Hepatocyte (in vitro differentiated cells): ENCODE data around the gene DLGAP5. TPM values are rescaled to one million over a fixed set of nuclear protein-coding genes. Genes with fewer than 3 reads are reported as not detected.
A peak's percentile ranks its signal among the peaks of the same experiment; 100 is the strongest.

ENCODE experiments used
- DNase-seq: peaks from one replicate; pipeline ENCODE4 v3.0.0-alpha.2; 2016; ENCODE audit warnings: low spot score
- H2AFZ ChIP-seq: fragments of 200-600 bp; sonication (generic); 2 replicates; pipeline ENCODE4 v1.6.0; 2016; ENCODE audit warnings: antibody characterized with exemption, mild to moderate bottlenecking
- H3K27ac ChIP-seq: fragments of 200-600 bp; sonication (generic); 2 replicates; pipeline ENCODE4 v1.5.1; 2016; ENCODE audit warnings: mild to moderate bottlenecking
- H3K27me3 ChIP-seq: fragments of 200-600 bp; sonication (generic); 2 replicates; pipeline ENCODE4 v1.6.1; 2016
- H3K36me3 ChIP-seq: fragments of 200-600 bp; sonication (generic); replicated peaks from 2 replicates; pipeline ENCODE4 v1.5.1; 2016; ENCODE audit warnings: low read depth; ENCODE audit not compliant: insufficient read depth
- H3K4me1 ChIP-seq: fragments of 200-600 bp; sonication (generic); 2 replicates; pipeline ENCODE4 v1.5.1; 2016; ENCODE audit warnings: mild to moderate bottlenecking, moderate library complexity; ENCODE audit not compliant: insufficient read depth
- H3K4me2 ChIP-seq: fragments of 200-600 bp; sonication (generic); 2 replicates; pipeline ENCODE4 v1.6.0; 2016
- H3K4me3 ChIP-seq: fragments of 200-600 bp; sonication (generic); 2 replicates; pipeline ENCODE4 v1.5.1; 2016; ENCODE audit warnings: mild to moderate bottlenecking
- H3K79me2 ChIP-seq: fragments of 200-600 bp; sonication (generic); 2 replicates; pipeline ENCODE4 v1.6.0; 2017; ENCODE audit warnings: mild to moderate bottlenecking
- H3K9me2 ChIP-seq: fragments of 200-600 bp; sonication (generic); replicated peaks from 2 replicates; pipeline ENCODE4 v1.6.0; 2017; ENCODE audit warnings: mild to moderate bottlenecking; ENCODE audit not compliant: insufficient read depth
- H3K9me3 ChIP-seq: fragments of 200-600 bp; sonication (generic); 2 replicates; pipeline ENCODE4 v1.5.1; 2016; ENCODE audit warnings: low read depth, mild to moderate bottlenecking
- H4K20me1 ChIP-seq: fragments of 200-600 bp; sonication (generic); 2 replicates; pipeline ENCODE4 v1.6.0; 2016; ENCODE audit warnings: mild to moderate bottlenecking; ENCODE audit not compliant: insufficient read depth, poor library complexity, severe bottlenecking
- EZH2 ChIP-seq: fragments of 200-600 bp; sonication (generic); IDR thresholded peaks from 2 replicates; pipeline ENCODE4 v1.6.1; 2016; ENCODE audit warnings: antibody characterized with exemption, mild to moderate bottlenecking, borderline replicate concordance
- EZH2phosphoT487 ChIP-seq: fragments of 200-600 bp; sonication (generic); IDR thresholded peaks from one replicate; pipeline ENCODE4 v1.6.1; 2018; ENCODE audit warnings: antibody characterized with exemption, mild to moderate bottlenecking, low read depth, moderate library complexity; ENCODE audit not compliant: unreplicated experiment, severe bottlenecking
- WGBS: methylation state at CpG from one replicate; pipeline ENCODE4 v1.1.6; 2016; ENCODE audit warnings: low lambda C conversion rate; ENCODE audit errors: missing lambda C conversion rate; 5-methylcytosine and 5-hydroxymethylcytosine counted together
- polyA plus RNA-seq: library from polyadenylated mRNA; unstranded; fragments of >200 nt; fragmentation: Nextera tagmentation; extraction: Ambion mirVana; gene quantifications from 2 replicates; pipeline ENCODE4 v1.2.1, GENCODE V29; 2016
- total RNA-seq: library from RNA; depleted of rRNA; stranded (reverse); fragments of >200 nt; gene quantifications from 2 replicates; pipeline ENCODE4 v1.2.3, GENCODE V29; 2014
- TF ChIP-seq, protein P1 (sequence below): fragments of 200-600 bp; sonication (generic); IDR thresholded peaks from 2 replicates; pipeline ENCODE4 v1.5.1; 2016; ENCODE audit warnings: antibody characterized with exemption, mild to moderate bottlenecking; ENCODE audit not compliant: poor library complexity

The DLGAP5 gene
- total and polyA plus RNA-seq, 2 experiments from 2014 or later: 7.7 to 10.8 TPM

DNA sequence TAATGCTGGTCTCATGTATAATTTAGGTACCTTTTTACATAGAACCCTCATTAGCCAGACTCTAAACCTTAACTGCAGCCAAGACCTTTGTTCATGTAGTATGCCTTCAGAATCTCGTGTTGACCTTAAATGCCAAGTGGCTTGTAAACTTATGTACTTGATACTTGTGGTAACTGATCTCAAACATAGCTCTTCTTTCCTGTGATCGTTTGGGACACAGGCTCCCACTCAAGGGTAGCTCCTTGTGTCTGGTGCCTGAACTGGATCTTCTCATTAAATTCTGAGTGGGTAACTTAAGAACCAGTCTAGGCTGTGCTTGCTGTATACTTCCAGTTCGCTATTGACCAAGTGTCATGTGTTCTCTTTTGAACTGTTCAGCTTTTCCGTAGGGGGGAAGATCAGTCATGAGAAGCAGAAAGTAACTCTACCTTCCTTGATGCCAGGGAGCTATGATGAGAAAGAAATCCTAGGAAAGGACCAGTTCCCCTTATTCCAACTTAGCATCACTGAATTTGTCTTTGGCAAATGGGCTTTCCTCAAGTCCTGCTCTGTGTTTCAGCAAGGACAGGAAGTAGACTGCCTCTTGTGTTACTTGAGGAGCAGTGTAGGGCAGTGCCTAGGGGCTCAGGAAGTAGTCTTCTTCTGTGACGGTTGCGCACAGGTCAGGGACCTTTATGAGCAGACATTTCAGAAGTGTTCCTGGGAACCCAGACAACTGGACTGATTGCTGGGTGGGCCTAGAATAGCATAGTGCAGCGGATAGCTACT lies 59.8 kb downstream of the DLGAP5 start:
- H3K9me2 ChIP-seq: no peaks in the 10 kb centered on the region
- H4K20me1 ChIP-seq: peaks cover 60% of the 10 kb centered on the region
- peak overlapping the region; percentile 61 for H3K4me3 ChIP-seq
- no peak for DNase-seq
- peaks cover 71% of the 10 kb centered on the region for H3K79me2 ChIP-seq
- H3K27me3 ChIP-seq: no peaks in the 10 kb centered on the region
- peak overlapping the region; percentile 93 for H3K27ac ChIP-seq
- TF ChIP-seq EZH2phosphoT487 (no peak), EZH2 (no peak)
- TF ChIP-seq, protein P1, sequence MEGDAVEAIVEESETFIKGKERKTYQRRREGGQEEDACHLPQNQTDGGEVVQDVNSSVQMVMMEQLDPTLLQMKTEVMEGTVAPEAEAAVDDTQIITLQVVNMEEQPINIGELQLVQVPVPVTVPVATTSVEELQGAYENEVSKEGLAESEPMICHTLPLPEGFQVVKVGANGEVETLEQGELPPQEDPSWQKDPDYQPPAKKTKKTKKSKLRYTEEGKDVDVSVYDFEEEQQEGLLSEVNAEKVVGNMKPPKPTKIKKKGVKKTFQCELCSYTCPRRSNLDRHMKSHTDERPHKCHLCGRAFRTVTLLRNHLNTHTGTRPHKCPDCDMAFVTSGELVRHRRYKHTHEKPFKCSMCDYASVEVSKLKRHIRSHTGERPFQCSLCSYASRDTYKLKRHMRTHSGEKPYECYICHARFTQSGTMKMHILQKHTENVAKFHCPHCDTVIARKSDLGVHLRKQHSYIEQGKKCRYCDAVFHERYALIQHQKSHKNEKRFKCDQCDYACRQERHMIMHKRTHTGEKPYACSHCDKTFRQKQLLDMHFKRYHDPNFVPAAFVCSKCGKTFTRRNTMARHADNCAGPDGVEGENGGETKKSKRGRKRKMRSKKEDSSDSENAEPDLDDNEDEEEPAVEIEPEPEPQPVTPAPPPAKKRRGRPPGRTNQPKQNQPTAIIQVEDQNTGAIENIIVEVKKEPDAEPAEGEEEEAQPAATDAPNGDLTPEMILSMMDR: no peak
- H2AFZ ChIP-seq: no peak overlapping the region
- H3K4me1 ChIP-seq: peaks cover under 1% of the 10 kb centered on the region
- no peaks in the 10 kb centered on the region for H3K36me3 ChIP-seq
- H3K9me3 ChIP-seq: no peaks in the 10 kb centered on the region
- WGBS: 69% methylated on average over 7 of the region's 7 CpGs
- peak overlapping the region; percentile 83 for H3K4me2 ChIP-seq

DNA sequence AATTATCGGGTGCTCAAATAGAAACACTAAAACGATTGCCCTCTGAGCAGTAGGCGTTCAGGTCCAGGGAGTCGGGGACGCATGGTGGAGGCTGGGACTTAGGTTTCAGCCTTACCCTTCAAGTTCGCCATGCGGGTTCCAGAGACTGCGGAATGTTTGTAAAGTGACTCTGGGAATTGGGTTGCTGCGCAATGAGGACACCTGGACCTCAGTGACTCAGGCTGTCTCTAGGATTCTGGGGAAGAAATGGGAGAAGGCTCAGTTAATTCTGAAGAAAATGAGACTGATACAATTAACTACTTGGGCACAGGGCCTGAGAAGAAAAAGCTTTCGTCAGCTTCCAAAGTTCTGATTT lies 61.2 kb downstream of the DLGAP5 start:
- Histone ChIP-seq H3K4me1 (peaks cover 14% of the 10 kb centered on the region), H2AFZ (peak overlapping the region; percentile 40), H3K9me2 (no peaks in the 10 kb centered on the region), H3K27me3 (no peaks in the 10 kb centered on the region), H3K36me3 (no peaks in the 10 kb centered on the region), H3K9me3 (no peaks in the 10 kb centered on the region), H3K4me2 (peak overlapping the region; percentile 83), H3K79me2 (peaks cover 58% of the 10 kb centered on the region), H3K27ac (peak overlapping the region; percentile 93), H4K20me1 (peaks cover 47% of the 10 kb centered on the region), H3K4me3 (peak overlapping the region; percentile 61)
- 42% methylated on average over 10 of the region's 10 CpGs for WGBS
- DNase-seq: no peak
- TF ChIP-seq, protein P1: no peak
- TF ChIP-seq EZH2: no peak

DNA sequence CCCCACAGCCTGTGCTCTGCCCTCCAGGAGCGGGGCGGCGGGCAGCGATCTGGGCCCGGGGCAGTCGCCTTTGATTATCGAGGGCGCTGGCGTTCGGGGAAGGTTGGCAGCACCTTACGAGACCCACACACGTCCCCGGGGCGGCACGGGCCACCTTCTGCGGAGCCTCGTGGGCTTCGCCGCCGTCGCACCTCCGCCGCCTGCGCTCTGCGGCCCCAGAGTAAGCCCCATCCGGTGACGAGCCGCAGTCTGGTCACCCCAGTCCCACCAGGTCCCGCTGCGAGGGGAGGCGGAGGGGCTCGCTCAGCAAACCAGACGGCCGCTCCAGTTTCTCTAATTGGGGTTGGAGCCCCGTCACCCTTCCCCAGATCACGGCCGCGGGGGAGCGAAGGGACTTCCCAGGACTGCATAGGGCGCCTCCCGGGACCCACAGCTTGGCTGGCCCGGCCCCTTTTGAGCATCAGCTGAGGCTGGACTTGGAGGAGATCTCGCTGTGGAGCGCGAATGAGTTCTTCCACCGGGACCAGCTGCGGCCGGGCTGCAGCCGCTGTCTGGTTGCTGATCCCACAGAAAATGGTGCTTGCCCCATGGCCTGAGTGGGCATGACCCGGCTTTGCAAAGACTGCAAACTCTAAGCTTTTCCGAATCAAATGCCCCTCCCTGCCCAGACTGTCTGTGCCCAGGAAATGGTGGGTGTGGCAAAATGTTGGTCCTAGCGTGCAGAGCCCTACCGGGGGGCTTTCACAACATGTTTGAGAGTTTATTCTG lies 61.8 kb downstream of the DLGAP5 start:
- Histone ChIP-seq H2AFZ (peak overlapping the region; percentile 40), H3K4me2 (peak overlapping the region; percentile 83), H3K9me3 (no peaks in the 10 kb centered on the region), H3K27me3 (no peaks in the 10 kb centered on the region), H3K4me1 (peaks cover 19% of the 10 kb centered on the region), H3K27ac (peak overlapping the region; percentile 93), H3K79me2 (peaks cover 52% of the 10 kb centered on the region), H3K9me2 (no peaks in the 10 kb centered on the region), H4K20me1 (peaks cover 42% of the 10 kb centered on the region), H3K36me3 (no peaks in the 10 kb centered on the region), H3K4me3 (peak overlapping the region; percentile 61)
- TF ChIP-seq EZH2 (peak; percentile 40), EZH2phosphoT487 (no peak)
- TF ChIP-seq, protein P1: no peak
- peak; percentile 72 for DNase-seq
- under 1% methylated on average over 49 of the region's 53 CpGs for WGBS
